ENCODE data around the gene NFATC2.
"Not testable (repeated sequence)": the region's sequence is repeated elsewhere in the genome, so short reads cannot be mapped to it uniquely, and the experiment has no call there.

NFATC2 gene

GRCh38 chr20:51541189-51542032 is 1.1 kb downstream of the NFATC2 start:
- peak; percentile 82 for ATAC-seq
- TF ChIP-seq ARNTL (CRISPR knock-in tag; IDR thresholded peaks at IDR 0.05; ENCODE audit: borderline replicate concordance, low read depth) (no peak), PATZ1 (CRISPR knock-in tag; IDR thresholded peaks at IDR 0.05; ENCODE audit: borderline replicate concordance) (no peak), ZNF565 (CRISPR knock-in tag; conservative IDR thresholded peaks at IDR 0.05; ENCODE audit: low read depth) (no peak), ZFP30 (CRISPR knock-in tag; IDR thresholded peaks at IDR 0.05) (no peak), ESRRG (CRISPR knock-in tag; IDR thresholded peaks at IDR 0.05) (no peak), TCF4 (CRISPR knock-in tag; IDR thresholded peaks at IDR 0.05; ENCODE audit: borderline replicate concordance) (no peak), ZC3H10 (CRISPR knock-in tag; IDR thresholded peaks at IDR 0.05) (no peak), ZFP3 (CRISPR knock-in tag; IDR thresholded peaks at IDR 0.05) (no peak), TOX (CRISPR knock-in tag; IDR thresholded peaks at IDR 0.05; ENCODE audit: borderline replicate concordance) (no peak), PPARA (CRISPR knock-in tag; IDR thresholded peaks at IDR 0.05; ENCODE audit: borderline replicate concordance) (no peak), RARB (CRISPR knock-in tag; IDR thresholded peaks at IDR 0.05) (no peak), ZNF8 (CRISPR knock-in tag; IDR thresholded peaks at IDR 0.05) (no peak), OSR1 (CRISPR knock-in tag; IDR thresholded peaks at IDR 0.05) (no peak), CSDC2 (CRISPR knock-in tag; IDR thresholded peaks at IDR 0.05) (no peak), ZNF70 (CRISPR knock-in tag; IDR thresholded peaks at IDR 0.05) (no peak), CREB5 (CRISPR knock-in tag; IDR thresholded peaks at IDR 0.05; ENCODE audit: low read depth) (no peak), POU6F1 (CRISPR knock-in tag; IDR thresholded peaks at IDR 0.05; ENCODE audit: borderline replicate concordance, low read depth) (no peak), GLIS3 (CRISPR knock-in tag; IDR thresholded peaks at IDR 0.05) (no peak), SNAI2 (CRISPR knock-in tag; IDR thresholded peaks at IDR 0.05) (no peak)
- TF ChIP-seq, protein P1, sequence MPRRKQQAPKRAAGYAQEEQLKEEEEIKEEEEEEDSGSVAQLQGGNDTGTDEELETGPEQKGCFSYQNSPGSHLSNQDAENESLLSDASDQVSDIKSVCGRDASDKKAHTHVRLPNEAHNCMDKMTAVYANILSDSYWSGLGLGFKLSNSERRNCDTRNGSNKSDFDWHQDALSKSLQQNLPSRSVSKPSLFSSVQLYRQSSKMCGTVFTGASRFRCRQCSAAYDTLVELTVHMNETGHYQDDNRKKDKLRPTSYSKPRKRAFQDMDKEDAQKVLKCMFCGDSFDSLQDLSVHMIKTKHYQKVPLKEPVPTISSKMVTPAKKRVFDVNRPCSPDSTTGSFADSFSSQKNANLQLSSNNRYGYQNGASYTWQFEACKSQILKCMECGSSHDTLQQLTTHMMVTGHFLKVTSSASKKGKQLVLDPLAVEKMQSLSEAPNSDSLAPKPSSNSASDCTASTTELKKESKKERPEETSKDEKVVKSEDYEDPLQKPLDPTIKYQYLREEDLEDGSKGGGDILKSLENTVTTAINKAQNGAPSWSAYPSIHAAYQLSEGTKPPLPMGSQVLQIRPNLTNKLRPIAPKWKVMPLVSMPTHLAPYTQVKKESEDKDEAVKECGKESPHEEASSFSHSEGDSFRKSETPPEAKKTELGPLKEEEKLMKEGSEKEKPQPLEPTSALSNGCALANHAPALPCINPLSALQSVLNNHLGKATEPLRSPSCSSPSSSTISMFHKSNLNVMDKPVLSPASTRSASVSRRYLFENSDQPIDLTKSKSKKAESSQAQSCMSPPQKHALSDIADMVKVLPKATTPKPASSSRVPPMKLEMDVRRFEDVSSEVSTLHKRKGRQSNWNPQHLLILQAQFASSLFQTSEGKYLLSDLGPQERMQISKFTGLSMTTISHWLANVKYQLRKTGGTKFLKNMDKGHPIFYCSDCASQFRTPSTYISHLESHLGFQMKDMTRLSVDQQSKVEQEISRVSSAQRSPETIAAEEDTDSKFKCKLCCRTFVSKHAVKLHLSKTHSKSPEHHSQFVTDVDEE (CRISPR knock-in tag; IDR thresholded peaks at IDR 0.05) = no peak

DNA sequence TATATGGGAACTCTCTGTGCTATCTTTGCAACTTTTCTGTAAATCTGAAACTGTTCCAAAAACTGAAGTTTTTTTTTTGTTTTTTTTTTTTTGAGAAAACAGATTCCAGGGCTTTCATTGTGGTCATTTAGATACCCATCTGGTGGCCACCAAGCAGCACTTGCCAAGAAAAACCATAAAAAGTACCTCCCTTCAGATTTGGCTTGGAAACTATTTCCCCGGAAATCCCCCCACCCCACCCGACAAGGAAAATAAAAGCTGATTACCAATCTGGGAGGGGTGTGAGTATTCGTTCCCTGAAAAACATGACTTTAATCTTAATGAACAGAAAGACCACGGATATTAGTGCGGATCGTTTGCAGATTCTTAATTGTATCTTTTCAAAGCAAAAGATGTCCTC is 1.9 kb downstream of the NFATC2 start:
- no peak for ATAC-seq
- TF ChIP-seq CREB5 (CRISPR knock-in tag; IDR thresholded peaks at IDR 0.05; ENCODE audit: low read depth) = no peak

DNA sequence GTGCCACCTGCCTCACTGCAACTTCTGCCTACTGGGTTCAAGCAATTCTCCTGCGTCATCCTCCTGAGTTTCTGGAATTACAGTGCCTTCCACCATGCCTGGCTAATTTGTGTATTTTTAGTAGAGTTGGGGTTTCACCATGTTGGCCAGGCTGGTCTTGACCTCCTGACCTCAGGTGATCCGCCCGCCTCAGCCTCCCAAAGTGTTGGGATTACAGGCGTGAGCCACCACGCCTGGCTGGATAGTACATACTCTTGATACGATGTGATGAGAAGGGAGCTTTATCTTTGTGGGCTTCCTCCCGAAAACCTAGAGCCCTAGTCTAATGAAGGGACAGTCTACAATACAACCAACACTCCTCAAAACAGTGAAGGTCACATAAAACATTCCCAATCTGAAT is 2.4 kb downstream of the NFATC2 start:
- not testable (repeated sequence) for ATAC-seq
